SK-N-SH (cell line): Measurements from ENCODE around the gene TMEM39B. TPM values are rescaled to one million over a fixed set of nuclear protein-coding genes. Genes with fewer than 3 reads are reported as not detected.

Experiments used
- CTCF ChIA-PET: fragments of 300-600, 350-600 bp; formaldehyde crosslinking; extraction: SDS; loops from one replicate; lab custom pipeline; 2021; lab: Yijun Ruan, JAX
- POLR2A ChIA-PET: fragments of 350-600 bp; sonication (Branson Sonifier 250); formaldehyde crosslinking; extraction: SDS; loops from one replicate; lab custom pipeline; 2020; ENCODE audit warnings: antibody characterized with exemption, inconsistent platforms; lab: Yijun Ruan, JAX
- DNase-seq: peaks from one replicate; pipeline ENCODE4 v3.0.0; 2012
- H2AFZ ChIP-seq: fragments of 200-600 bp; sonication (generic); 2 replicates; pipeline ENCODE4 v1.8.1; 2016; ENCODE audit warnings: antibody characterized with exemption, mild to moderate bottlenecking, low read depth
- H3F3A ChIP-seq: fragments of 200-600 bp; sonication (generic); replicated peaks from 2 replicates; pipeline ENCODE3; 2016; ENCODE audit warnings: antibody characterized with exemption, mild to moderate bottlenecking; ENCODE audit not compliant: insufficient read depth
- H3K27ac ChIP-seq, 2 experiments: fragments of 200-500 bp in 1 of 2; fragments of 200-600 bp in 1 of 2; sonication (Bioruptor generic) in 1 of 2; sonication (generic), shearing (Covaris generic) in 1 of 2; 2 replicates each; pipeline versions ENCODE4 v1.5.1 to v1.6.1; 2014 to 2016; ENCODE audit warnings: low read depth in 2 of 2, inconsistent platforms in 1 of 2, low read length in 1 of 2, mild to moderate bottlenecking in 1 of 2, mixed read lengths in 1 of 2
- H3K27me3 ChIP-seq: fragments of 200-600 bp; sonication (generic), shearing (Covaris generic); 2 replicates; pipeline ENCODE4 v1.6.1; 2016; ENCODE audit warnings: mixed run types; ENCODE audit not compliant: insufficient read depth
- H3K36me3 ChIP-seq, 2 experiments: fragments of 200-500 bp in 1 of 2; fragments of 200-600 bp in 1 of 2; sonication (Bioruptor generic) in 1 of 2; sonication (generic) in 1 of 2; replicated peaks in 1 of 2; 2 replicates each; pipeline versions ENCODE3 to v1.5.1; 2014 to 2016; ENCODE audit warnings: low read length in 1 of 2, mild to moderate bottlenecking in 1 of 2; ENCODE audit not compliant: insufficient read depth in 2 of 2, control insufficient read depth in 1 of 2
- H3K4me1 ChIP-seq, 2 experiments: fragments of 200-500 bp in 1 of 2; fragments of 200-600 bp in 1 of 2; sonication (Bioruptor generic) in 1 of 2; sonication (generic), shearing (Covaris generic) in 1 of 2; 2 replicates each; pipeline versions ENCODE4 v1.5.1 to v1.6.1; 2014 to 2016; ENCODE audit warnings: low read depth in 1 of 2, low read length in 1 of 2, mixed run types in 1 of 2; ENCODE audit not compliant: insufficient read depth in 2 of 2, control insufficient read depth in 1 of 2
- H3K4me2 ChIP-seq: fragments of 200-600 bp; sonication (generic), shearing (Covaris generic); 2 replicates; pipeline ENCODE4 v1.6.1; 2017; ENCODE audit warnings: mixed run types
- H3K4me3 ChIP-seq, 2 experiments: fragments of 200-500 bp in 1 of 2; fragments of 200-600 bp in 1 of 2; sonication (Bioruptor generic) in 1 of 2; sonication (generic), shearing (Covaris generic) in 1 of 2; 2 replicates each; pipeline versions ENCODE4 v1.5.1 to v1.8.1; 2014 to 2016; ENCODE audit warnings: low read depth in 2 of 2, inconsistent platforms in 1 of 2, low read length in 1 of 2, mild to moderate bottlenecking in 1 of 2, mixed read lengths in 1 of 2, moderate library complexity in 1 of 2
- H3K79me2 ChIP-seq: fragments of 200-600 bp; sonication (generic); 2 replicates; pipeline ENCODE4 v1.8.1; 2017; ENCODE audit warnings: mild to moderate bottlenecking; ENCODE audit not compliant: insufficient read depth
- H3K9ac ChIP-seq: fragments of 200-600 bp; sonication (generic); 2 replicates; pipeline ENCODE4 v1.6.1; 2017; ENCODE audit warnings: mixed run types
- H3K9me2 ChIP-seq: fragments of 200-600 bp; sonication (generic); 2 replicates; pipeline ENCODE4 v1.6.1; 2017; ENCODE audit warnings: mixed run types
- H3K9me3 ChIP-seq: fragments of 200-600 bp; sonication (generic); 2 replicates; pipeline ENCODE4 v1.6.1; 2017; ENCODE audit warnings: mixed run types, mild to moderate bottlenecking, moderate library complexity
- H4K20me1 ChIP-seq: fragments of 200-600 bp; sonication (generic); 2 replicates; pipeline ENCODE4 v1.6.1; 2017; ENCODE audit warnings: mild to moderate bottlenecking, mixed run types; ENCODE audit not compliant: insufficient read depth
- CHD2 ChIP-seq: fragments of 150-350 bp; IDR thresholded peaks from 2 replicates; pipeline ENCODE4 v1.6.1; 2018; ENCODE audit warnings: low read length; ENCODE audit not compliant: partially characterized antibody
- CTCF ChIP-seq: fragments of 200-600 bp; sonication (generic); IDR thresholded peaks from 2 replicates; pipeline ENCODE4 v1.6.1; 2017; ENCODE audit warnings: antibody characterized with exemption, mild to moderate bottlenecking, moderate library complexity
- EZH2phosphoT487 ChIP-seq: fragments of 200-600 bp; sonication (generic); IDR thresholded peaks from 2 replicates; pipeline ENCODE4 v1.6.1; 2017; ENCODE audit warnings: low read depth, mixed run types, mild to moderate bottlenecking, antibody characterized with exemption, moderate library complexity, borderline replicate concordance
- FOXJ3 ChIP-seq: sonication (generic); formaldehyde crosslinking; IDR thresholded peaks from 2 replicates; pipeline ENCODE4 v1.5.1; 2020; ENCODE audit warnings: mild to moderate bottlenecking, missing genetic modification reagents
- GATA2 ChIP-seq: sonication (generic); formaldehyde crosslinking; IDR thresholded peaks from 2 replicates; pipeline ENCODE4 v1.5.0; 2020; ENCODE audit warnings: mild to moderate bottlenecking, missing genetic modification reagents
- JUND ChIP-seq: IDR thresholded peaks from 2 replicates; pipeline ENCODE4 v1.4.0; 2012
- MAX ChIP-seq: IDR thresholded peaks from 2 replicates; pipeline ENCODE4 v1.4.0; 2012; ENCODE audit warnings: low read depth
- MXI1 ChIP-seq: IDR thresholded peaks from 2 replicates; pipeline ENCODE4 v1.6.1; 2012; ENCODE audit warnings: mild to moderate bottlenecking, low read depth, low read length, improper control_type of control experiment
- PBX3 ChIP-seq: IDR thresholded peaks from 2 replicates; pipeline ENCODE4; 2012
- POLR2AphosphoS5 ChIP-seq: IDR thresholded peaks from 2 replicates; pipeline ENCODE4 v1.6.1; 2012; ENCODE audit warnings: low read depth, low read length
- REST ChIP-seq: IDR thresholded peaks from 2 replicates; pipeline ENCODE4 v1.6.1; 2012; ENCODE audit warnings: mild to moderate bottlenecking, low read depth, low read length, moderate library complexity
- RFX5 ChIP-seq: IDR thresholded peaks from 2 replicates; pipeline ENCODE4 v1.6.1; 2012; ENCODE audit warnings: mild to moderate bottlenecking, improper control_type of control experiment, low read length
- SMC3 ChIP-seq: IDR thresholded peaks from 2 replicates; pipeline ENCODE4 v1.6.1; 2012; ENCODE audit warnings: low read depth, low read length, improper control_type of control experiment
- USF1 ChIP-seq: IDR thresholded peaks from 2 replicates; pipeline ENCODE4 v1.4.0; 2012; ENCODE audit warnings: low read depth, borderline replicate concordance
- YY1 ChIP-seq: IDR thresholded peaks from 2 replicates; pipeline ENCODE4 v1.4.0; 2012; ENCODE audit warnings: low read depth, mild to moderate bottlenecking
- WGBS: methylation state at CpG from one replicate; pipeline ENCODE4 v1.1.6; 2017; ENCODE audit warnings: low lambda C conversion rate; 5-methylcytosine and 5-hydroxymethylcytosine counted together
- polyA plus RNA-seq, 3 experiments: library from polyadenylated mRNA; depleted of rRNA; stranded (reverse); fragments of >200 nt; gene quantifications; 2 replicates each; pipeline ENCODE4 v1.2.3, GENCODE V29; 2012

Gene TMEM39B
- polyA plus RNA-seq, 1 of the 3 experiments (the other 2 are of a cell fraction), result 25.1 TPM

GRCh38 chr1:32126770-32127169 is 54.0 kb downstream of the TMEM39B start (continued):
- TF ChIP-seq CHD2 (no peak), YY1 (no peak), EZH2phosphoT487 (no peak), GATA2 (CRISPR knock-in tag) (no peak), MXI1 (no peak), MAX (no peak), SMC3 (no peak)

- no peak overlapping the region for H3K4me2 ChIP-seq
- peak; percentile 9; the same call in 1 of the 2 replicates for TF ChIP-seq CTCF
- no peak for TF ChIP-seq FOXJ3 (CRISPR knock-in tag)
- 87% methylated on average over 4 of the region's 4 CpGs for WGBS
- H3K9me3 ChIP-seq, result no peaks in the 10 kb centered on the region
- no peak overlapping the region for H3K27ac ChIP-seq
- H3K36me3 ChIP-seq, result no peaks in the 10 kb centered on the region
- peaks cover 43% of the 10 kb centered on the region for H4K20me1 ChIP-seq
- H3K27me3 ChIP-seq, result no peaks in the 10 kb centered on the region
- H3K79me2 ChIP-seq, result peaks cover 93% of the 10 kb centered on the region
- POLR2A ChIA-PET, result interaction anchor here (0.7 kb wide), 1 partner anchor 19 kb away, joined by 3 read pairs; no protein-coding TSS in a partner anchor
- DNase-seq, result no peak
- H3K9ac ChIP-seq, result no peak overlapping the region
- peaks cover 5% of the 10 kb centered on the region for H3F3A ChIP-seq
- H3K9me2 ChIP-seq, result no peaks in the 10 kb centered on the region
- H2AFZ ChIP-seq, result no peak overlapping the region
- H3K4me1 ChIP-seq, result peaks cover 0 to 6% of the 10 kb centered on the region in 2 experiments; a peak in 1 of 4 replicates
- CTCF ChIA-PET, result interaction anchor here (0.8 to 2.1 kb wide), 5 partner anchors 9 to 21 kb away, joined by 3 to 11 read pairs (median 3); no protein-coding TSS in a partner anchor
- H3K4me3 ChIP-seq, result no peak overlapping the region
These were observed 54.9 kb downstream of the TMEM39B start for GRCh38 chr1:32127409-32128198.

- Histone ChIP-seq H4K20me1 (peaks cover 38% of the 10 kb centered on the region), H3F3A (peaks cover 5% of the 10 kb centered on the region), H2AFZ (no peak overlapping the region), H3K4me3 (no peak overlapping the region), H3K27me3 (no peaks in the 10 kb centered on the region), H3K9me3 (no peaks in the 10 kb centered on the region), H3K9me2 (no peaks in the 10 kb centered on the region), H3K27ac (no peak overlapping the region), H3K4me2 (no peak overlapping the region), H3K4me1 (peaks cover 0 to 6% of the 10 kb centered on the region in 2 experiments; a peak in 1 of 4 replicates), H3K36me3 (no peaks in the 10 kb centered on the region), H3K79me2 (peaks cover 93% of the 10 kb centered on the region), H3K9ac (no peak overlapping the region)
- CTCF ChIA-PET, result interaction anchor here (1.0 to 2.1 kb wide), 4 partner anchors 8 to 20 kb away, joined by 3 to 11 read pairs (median 5); no protein-coding TSS in a partner anchor
- 94% methylated on average over 1 of the region's 1 CpG for WGBS
- POLR2A ChIA-PET, result no interaction called here
- TF ChIP-seq JUND (no peak), PBX3 (no peak), EZH2phosphoT487 (no peak), USF1 (no peak), REST (no peak), FOXJ3 (CRISPR knock-in tag) (no peak), POLR2AphosphoS5 (no peak), RFX5 (no peak)
- no peak for DNase-seq
These were observed 55.7 kb downstream of the TMEM39B start for GRCh38 chr1:32128479-32128878.
